ENCODE measurements around the gene DCHS1.

DCHS1 gene

GRCh38 chr11:6646071-6646470, 9.5 kb downstream of the DCHS1 start:
- DNase-seq: peak; percentile 78

- no peak for DNase-seq
These were observed 12.7 kb downstream of the DCHS1 start for GRCh38 chr11:6642957-6643356.

DNA sequence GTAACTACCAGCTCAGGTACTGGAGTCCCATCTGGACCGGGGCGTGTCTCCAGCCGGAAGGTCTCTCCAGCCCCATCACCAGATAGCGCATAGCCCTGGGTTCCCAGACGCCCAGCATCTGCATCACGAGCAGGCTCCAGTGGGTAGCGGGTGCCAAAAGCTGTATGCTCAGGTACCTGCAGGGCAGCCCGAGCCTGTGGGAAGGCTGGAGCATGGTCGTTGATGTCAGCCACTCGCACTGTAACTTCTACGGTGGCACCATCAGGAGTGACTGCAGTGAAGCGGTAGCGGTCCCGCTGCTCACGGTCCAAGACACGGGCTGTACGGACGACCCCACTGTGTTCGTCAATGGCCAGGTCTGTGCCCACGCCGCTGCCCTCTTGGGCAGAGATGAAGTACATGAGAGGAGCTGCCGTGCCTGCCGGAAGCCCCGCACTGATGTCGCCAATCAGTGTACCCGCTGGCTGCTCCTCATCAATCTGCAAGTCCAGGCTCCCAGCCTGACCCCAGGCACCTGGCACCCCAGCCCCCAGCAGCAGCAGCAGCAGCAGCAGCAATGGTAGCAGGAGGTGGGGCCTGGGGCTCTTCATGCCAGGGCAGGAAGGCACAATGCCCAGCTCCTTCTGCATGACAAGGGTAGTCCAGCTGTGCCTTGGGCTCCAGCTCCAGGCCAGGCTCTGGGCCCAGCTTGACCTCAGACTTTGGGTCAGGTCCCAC, 14.5 kb downstream of the DCHS1 start:
- no peak for DNase-seq

DNA sequence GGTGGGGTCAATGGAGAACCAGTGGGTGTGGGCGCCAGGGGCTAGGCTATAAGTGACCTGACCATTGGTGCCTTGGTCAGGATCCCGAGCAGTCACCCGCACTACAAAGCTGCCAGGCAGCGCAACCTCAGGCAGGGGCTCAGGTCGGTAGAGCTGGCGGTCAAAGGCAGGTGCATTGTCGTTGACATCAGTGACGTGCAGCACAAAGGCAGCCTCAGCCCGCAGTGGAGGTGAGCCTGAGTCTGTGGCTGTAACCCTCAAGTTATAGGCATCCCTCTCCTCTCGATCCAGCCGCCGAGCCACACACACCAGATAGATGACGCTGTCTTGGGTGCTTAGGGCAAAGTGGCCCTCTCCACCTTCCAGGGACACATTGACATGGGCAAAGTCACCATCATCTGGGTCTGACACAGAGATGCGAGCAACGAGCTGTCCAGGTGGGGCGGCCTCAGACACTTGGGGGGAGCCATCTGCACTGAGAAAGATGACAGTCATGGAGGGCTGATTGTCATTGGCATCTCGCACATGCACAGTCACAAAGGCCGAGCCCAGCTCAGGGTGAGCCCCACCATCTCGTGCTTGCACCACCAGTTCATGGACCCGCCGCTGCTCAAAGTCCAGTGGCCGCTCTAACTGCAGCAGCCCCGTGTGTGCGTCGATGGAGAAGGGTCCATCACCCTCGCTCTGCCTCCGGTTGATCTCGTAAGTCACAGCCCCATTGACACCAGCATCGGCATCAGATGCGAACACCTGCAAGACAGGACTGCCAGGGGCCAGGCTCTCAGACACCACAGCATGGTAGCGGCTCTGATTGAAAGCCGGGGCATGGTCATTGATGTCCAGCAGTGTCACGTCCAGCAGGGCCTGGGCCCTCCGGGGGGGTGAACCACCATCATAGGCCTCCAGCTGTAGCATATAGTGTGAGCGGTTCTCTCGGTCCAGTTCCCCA, 15.3 kb downstream of the DCHS1 start:
- DNase-seq: no peak

- no peak for DNase-seq
These were observed 17.2 kb downstream of the DCHS1 start for GRCh38 chr11:6638429-6638828.

DNA sequence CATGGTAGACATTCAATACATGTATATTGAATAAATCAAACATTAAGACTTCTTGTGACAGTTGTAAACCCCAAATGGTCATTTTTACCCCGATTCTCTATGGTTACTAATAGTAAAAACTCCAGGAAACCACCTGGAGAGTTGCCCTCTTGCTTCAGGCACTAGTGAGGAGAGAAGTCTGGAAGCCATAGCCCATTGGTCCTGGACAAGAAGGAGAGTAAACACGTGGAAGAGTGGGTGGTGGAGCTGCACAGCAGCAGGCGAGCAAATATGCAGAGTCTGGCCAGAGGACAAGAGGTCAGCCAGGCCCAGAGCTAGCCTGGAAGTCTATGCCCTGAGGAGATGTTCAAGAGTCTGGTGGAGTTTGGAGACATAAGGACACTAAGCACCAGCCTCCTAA, 17.7 kb downstream of the DCHS1 start:
- peak; percentile 29 for DNase-seq

DNA sequence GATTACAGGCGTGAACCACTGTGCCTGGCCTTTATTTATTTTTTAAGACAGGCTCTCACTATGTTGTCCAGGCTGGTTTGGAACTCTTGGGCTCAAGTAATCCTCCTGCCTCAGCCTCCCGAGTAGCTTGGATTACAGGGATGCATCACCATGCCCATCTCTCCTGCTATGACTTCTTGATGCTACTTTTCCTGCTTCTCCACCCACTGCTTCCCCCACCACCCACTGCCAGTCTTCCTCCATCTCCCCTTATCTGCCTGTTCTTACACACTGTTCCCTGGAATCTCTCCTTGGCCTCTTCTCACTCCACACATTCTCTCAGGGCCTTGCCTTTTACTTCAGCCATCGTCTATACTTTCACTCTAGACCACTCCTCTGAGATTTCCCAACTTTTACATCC, 19.1 kb downstream of the DCHS1 start:
- DNase-seq: no peak

GRCh38 chr11:6635082-6635932, 20.3 kb downstream of the DCHS1 start:
- DNase-seq: no peak

- DNase-seq: no peak
These were observed 21.1 kb downstream of the DCHS1 start for GRCh38 chr11:6634534-6634933.

GRCh38 chr11:6633422-6634408, 21.9 kb downstream of the DCHS1 start:
- no peak for DNase-seq

DNA sequence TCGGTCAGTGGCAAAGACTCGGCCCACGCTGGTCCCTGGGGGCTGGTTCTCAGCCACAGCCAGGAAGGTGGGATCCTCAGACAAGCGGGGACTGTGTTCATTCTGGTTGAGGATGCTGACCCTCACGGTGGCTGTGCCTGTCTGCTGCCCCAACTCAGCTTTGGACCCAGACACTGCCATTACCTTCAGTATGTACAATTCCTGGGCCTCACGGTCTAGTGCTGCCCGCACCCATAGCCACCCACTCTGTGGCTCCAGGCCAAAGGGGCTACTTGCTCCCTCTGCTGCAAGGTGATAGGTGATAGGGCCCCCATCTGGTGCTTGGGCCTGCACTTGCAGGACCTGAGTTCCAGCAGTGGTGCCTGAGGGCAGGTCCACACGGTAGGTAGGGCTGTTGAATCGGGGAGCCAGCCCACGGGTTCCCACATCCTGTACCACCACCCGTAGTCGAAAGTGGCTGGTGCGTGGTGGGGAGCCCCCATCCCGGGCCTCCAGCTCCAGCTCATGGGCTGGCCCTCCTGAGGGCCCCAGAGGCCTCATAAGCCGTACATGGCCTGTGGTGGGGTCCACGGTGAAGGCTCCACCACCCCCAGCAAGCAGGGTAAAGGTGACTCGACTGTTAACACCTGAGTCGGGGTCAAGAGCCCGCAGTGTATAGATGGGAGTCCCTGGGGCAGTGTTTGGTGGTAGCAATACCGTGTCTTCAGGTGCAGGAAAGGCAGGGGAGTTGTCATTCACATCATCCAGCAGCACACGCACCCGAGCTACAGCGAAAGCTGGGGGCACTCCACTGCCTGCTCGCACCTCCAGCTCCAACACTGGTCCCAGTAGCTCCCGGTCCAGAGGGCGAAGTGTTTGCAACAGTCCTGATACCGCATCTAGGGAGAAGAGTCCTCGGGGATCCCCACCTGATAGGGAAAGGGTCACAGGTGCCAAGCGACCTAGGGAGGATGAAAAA, 23.2 kb downstream of the DCHS1 start:
- no peak for DNase-seq

DNA sequence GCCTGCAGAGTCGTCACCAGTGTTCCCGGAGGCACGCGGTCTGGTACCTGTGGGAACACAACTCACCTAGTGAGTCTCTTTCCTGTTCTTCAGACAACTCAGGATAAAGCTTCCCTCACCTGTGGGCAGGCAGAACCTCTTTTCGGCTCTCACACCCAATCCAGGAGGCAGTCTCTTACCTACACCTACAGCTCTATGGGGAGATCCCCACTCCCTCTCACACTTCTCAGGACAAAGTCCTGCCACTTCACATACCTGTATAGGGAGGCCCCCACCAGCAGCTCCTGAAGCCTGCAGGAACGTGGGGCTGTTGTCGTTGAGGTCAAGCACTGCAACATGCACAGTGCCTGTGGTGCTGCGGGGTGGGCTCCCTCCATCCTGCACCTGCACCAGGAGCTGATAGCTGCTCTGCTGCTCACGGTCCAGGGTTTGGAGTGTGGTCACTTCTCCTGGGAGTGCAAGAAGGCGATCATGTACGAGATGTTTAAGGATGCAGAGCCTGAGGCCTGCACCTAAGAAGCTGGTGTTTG, 24.2 kb downstream of the DCHS1 start:
- no peak for DNase-seq

GRCh38 chr11:6630632-6631291, 24.8 kb downstream of the DCHS1 start:
- DNase-seq: no peak

DNA sequence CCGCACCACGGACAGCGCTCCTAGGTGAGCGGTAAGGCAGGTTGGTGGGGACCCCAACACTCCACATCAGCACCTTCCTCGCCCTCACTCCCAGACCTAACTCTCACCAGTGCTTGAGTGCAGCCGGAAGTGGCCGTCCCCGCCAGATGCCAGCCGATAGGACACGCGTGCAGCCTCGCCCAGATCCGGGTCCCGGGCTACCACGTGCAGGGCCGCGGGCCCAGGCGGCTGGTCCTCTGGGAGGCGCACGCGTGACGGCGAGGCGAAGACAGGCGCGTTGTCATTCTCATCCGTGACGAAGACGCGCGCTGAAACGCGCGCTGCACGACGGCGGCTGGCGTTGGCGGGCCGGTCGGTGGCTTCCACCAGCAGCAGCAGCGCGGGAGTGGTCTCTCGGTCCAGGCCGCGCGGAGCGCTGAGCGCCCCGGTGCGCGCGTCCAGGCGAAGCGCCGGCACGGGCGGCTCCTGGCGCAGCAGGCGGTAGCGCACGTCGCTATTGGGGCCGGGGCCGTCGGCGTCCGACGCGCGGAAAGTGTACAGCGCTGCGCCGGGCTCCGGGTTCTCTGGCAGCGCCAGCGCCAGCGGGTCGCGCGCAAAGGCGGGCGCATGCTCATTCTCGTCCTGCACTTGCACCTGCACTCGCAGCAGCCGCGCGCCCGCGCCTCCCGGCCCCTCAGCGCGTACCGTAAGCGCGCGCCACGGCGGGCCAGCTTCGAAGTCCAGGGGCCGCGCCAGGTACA, 25.5 kb downstream of the DCHS1 start:
- no peak for DNase-seq

GRCh38 chr11:6629573-6629891, 26.1 kb downstream of the DCHS1 start:
- no peak for DNase-seq

- no peak for DNase-seq
These were observed 27.1 kb downstream of the DCHS1 start for GRCh38 chr11:6628526-6628925.

DNA sequence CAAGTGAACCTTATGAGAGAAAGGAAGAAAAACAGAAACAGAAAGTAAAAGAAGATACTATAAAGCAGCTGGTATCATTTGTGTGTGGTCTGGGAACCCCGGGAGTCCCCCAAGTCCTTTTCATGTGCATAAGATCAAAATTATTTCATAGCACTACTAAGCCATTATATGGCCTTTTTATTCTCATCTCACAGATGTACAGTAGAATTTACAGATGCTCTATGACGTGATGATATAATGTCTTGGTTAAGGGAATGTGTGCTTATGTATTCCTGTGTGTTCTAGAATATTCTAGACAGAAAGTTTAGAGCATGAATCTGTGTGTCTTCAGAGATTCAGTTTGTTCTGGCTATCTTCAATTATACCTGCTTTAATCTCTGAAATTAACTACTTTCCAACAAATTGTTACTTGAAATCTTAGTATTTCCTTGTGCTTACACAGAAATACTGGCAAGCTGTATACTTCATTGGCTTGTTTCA, 27.8 kb downstream of the DCHS1 start:
- no peak for DNase-seq

DNA sequence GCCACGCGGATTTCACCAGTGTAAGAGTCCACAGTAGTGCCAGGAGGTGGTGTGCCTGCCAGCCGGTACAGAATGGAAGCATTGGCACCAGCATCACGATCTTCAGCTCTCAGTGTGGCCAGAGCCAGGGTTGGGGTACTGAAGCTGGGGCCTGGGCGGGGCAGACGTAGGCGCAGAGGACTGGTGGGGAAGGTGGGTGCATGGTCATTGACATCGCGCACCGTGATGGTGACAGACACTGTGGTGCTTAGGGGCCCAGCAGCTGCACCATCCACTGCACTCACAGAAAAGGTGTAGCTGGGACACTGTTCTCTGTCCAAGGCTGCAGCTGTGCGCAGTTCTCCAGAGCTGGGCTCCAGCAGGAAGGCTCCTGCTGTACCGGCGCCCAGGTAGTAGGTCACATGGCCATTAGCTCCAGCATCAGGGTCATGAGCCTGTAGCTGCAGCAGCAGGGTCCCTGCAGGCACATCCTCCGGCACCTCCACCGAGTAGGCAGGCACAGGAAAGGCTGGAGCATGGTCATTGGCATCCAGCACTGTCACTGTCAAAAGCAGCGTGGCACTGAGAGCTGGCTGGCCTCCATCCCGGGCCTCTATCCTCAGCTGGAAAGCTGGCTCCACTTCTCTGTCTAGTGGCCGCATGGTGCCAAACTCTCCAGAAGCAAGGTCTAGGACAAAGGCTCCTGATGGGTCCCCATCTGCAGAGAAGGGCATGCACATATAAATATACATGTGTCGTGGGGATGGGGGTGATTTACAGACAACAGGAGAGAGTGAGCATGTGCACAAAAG, 28.4 kb downstream of the DCHS1 start:
- DNase-seq: no peak
